Bone marrow (tissue), 2 donors: Measurements from ENCODE around the gene PDE7B.

ENCODE experiments used
- DNase-seq, 2 donors: peaks; one replicate each; lab custom pipeline; 2025; lab: John Stamatoyannopoulos, UW

Gene PDE7B

DNA sequence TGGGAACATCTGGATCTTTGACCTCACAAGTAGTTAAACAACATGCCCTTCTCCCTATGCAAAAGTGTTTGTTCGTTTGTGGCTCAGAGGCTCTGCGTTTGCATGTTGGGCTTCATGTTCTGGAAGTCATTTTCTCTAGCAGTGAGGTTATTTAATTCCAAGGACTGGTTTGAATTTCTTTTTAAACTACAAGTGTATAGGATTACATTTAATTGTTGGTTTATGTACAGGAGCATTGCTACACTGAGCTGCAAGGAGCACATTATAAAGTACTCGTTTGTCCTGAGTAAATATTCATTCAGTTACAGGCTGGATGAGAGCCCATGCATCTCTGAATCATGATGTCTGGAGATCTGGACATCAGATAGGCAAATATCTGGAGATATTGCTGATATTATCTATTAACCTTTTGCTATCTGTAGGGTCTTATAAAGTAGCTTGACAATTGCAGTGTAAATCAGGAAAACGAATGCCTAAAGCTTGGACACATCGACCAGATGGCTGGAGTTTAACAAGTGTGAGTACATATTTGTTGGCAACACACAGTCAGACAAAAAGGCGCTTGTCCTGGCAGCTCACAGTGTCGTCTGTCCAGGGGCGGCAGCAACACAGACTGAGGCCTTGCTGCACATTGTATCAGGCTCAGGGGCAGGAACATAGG is 84.6 kb downstream of the PDE7B start:
- no peak for DNase-seq

DNA sequence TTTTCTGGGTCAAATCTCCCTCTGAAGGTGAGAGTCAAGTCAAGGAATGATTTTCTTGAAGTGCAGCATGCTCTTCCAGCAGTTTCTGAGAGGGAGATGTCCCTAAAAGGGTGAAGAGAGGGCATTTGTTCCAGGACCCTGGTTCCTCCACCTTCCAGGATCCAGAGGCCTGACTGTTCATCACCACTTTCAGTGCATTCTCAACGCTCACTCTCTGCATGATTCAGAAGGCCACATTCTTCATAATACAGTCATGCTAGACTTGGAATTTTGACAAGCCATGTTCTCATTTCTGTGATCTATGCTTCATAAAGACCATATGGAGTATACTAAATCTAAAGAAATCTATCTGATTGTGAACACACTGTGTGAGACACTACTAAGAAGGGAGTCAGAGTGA is 85.1 kb downstream of the PDE7B start:
- DNase-seq = no peak

DNA sequence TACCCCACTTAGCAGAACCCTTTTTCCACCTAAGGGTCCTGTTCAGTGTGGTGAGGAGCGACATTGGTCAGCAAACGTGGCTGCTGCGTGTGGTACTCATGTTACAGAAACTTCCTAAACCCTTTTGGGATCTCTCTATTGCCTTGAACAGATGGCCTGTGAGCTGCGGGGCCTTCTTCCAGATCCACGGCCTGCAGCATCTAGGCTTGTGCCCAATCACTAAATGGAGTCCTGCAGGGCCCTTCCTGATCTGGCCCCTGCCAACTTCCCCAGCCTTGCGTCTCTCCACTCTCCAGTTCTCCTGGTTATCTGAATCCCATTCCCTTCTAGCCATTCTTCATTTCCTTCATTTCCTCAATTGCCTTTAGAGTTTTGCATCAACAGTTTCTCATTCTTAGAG is 85.6 kb downstream of the PDE7B start:
- DNase-seq = no peak

DNA sequence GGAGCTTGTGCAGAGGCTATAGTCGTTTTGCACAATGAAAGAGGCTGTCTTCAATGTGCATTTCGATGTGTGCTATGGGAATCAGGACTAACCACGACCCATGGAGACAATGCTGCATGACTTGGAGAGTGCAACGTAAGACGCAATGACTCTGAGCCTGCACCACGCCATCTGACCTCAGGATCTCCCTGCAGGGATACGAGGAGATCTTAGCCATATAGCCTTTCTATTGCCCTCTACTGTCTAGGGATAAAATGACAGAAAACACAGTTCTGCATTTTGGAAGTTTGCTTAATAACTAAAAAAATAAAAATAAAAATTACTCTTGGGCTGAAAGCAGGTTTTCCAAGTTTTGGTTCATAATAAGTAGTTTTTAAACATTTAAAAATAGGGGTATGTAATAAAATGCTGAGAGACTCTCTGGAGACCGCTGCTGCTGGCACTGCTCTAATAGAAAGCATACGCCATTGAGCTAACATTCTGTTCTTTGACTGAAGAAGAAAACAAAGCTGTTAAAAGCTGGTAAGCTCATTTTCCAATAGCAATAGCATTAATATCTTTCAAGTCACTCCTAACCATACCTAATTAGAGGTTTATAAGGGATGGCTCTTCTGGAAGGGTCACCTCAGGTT is 87.2 kb downstream of the PDE7B start:
- no peak for DNase-seq

DNA sequence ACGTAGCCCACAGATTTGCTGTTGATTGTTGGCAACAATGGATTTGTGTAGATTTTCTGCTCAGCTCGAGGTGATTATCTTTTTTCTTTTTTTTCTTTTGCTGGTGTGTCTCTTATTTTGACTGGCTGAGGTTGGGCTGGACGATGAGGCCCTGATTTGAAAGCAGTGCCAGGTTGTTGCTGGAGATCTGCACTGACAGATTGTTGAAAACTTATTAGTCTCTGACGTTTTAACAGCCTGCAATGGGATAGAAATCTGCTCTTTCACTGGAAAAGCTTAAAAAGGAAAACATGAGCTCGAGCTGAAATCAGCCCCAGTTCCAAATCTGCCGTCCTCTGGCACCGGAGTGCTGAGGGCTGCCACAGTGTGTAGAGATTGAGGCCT is 87.7 kb downstream of the PDE7B start:
- DNase-seq = no peak

DNA sequence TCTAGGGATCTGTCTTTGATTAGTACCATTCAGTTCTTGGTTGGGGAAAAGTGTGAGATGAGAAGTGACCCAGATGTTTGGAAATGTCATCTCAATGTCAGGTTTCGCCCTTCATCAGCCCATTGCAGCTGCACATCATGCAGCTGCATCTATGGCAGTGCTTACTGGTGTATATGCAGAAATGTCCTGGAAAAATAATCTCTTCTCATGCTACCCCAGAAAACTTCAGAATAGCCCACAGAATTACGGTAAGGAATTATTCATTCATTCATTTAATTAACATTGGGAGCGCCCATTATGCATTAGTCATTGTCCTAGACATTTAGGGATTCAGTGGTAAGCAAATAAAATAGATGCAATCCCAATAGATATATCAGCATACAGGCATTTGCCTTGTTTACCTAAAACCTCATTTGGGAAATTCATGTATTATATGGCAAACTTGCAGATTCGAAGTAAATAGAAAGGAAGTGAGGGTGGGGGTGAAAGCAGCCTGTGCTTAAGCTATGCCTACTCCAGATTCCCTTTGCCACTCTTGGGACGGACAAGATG is 89.2 kb downstream of the PDE7B start:
- no peak for DNase-seq

DNA sequence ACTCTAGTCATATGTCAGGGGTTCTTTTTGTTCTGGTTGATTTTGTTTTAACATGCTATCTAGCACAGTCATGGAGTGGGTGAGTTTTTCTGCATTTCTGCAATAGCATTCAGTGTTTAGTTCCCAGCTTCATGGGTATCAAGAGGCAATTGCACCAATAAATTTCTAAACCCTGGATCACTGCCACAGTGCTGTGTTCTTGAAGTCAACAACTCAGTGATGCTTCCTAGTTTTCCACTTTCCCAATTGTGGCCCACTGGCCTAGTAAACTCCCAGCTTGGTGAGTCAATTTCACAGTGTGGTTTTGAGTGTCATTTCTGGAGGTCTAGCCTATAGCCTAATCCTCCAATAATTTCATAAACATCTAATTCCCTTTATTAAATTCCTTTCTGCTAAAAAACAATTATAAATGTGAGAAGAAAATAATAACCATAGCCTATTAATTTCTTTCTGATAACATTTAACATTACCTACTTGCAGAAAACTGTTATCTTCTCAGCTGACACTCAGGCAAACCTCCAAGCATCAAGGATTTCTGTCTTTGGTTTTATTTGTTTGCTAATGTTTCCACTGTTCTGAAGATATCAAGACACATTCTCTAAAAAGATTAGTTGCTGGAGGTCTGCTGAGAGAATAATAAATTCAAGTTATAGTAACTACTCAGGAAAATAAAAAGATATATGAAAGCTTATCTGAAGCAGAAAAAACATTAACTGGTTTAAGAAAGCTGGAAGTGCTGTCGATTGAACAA is 89.9 kb downstream of the PDE7B start:
- no peak for DNase-seq

DNA sequence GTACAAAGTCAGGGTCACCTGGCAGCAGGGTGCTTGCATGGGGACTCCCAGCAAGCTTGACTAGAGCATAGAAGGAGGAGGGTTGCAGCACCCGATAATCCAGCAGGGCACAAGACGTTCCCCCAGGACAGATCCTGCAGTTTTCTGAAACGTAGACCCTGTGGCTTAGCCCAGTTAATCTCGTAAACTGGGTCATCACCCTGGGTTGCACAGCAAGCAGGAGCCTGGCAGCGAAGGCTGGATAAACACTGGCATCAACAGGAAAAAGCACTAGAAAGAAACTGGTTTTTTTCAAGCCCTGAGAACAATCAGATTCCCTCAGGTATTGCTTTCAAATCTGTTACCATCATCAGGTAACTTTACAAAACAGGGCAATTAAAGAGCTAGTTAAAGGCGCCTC is 92.6 kb downstream of the PDE7B start:
- no peak for DNase-seq

DNA sequence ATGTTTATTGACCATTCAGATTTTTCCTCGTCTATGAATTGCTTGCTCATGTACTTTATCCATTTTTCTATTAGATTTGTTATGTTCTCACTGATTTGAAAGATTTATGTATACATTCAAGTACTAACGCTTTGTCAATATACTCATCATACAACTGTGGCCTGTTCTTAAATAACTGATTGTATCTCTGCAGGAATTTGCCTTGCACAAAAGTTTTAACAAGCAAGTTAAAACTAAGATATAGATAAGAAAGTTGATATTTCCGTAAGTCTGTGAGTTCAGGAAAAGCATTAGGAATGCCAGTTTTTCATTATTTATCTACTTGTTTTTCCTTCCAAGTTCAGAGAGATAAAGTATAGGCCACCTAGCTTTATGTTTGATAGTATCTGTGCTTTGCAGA is 95.2 kb downstream of the PDE7B start:
- DNase-seq = no peak

DNA sequence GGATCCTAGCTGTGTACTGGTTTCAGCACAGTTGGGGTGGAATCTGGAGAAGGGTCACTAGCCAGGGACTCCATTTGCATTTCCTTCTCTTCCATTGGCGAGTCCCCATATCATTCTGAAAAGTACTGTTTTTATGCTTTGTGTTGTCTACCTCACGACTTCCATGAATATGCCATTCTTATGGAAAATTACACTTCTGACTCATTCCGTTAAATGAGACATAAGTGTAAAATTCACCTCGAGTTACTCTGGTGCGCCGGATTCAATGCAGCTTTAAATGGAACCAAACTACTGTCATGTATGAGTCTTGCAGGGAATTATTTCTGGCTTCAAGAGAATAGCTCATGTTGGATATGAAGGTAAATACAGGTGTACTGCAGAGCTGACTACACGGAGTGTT is 99.2 kb downstream of the PDE7B start:
- no peak for DNase-seq

DNA sequence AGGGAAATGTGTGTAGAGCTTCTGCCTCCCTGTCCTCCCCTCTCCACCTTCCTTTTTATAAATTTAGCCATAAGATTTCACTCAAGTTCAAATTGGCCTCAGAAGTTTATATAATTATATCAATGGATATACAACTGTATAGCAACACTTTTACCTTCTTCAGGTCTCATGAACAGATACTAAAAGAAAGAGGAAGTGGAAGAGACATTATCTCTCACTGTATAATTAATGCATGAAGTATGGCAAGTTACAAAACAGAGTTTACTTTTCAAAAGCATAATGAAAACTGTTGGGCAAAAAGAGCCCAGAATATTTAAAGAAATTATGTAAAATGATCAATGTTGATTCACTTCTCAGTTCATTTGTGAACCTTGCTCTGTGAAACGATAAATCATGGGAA is 99.7 kb downstream of the PDE7B start:
- DNase-seq = no peak

DNA sequence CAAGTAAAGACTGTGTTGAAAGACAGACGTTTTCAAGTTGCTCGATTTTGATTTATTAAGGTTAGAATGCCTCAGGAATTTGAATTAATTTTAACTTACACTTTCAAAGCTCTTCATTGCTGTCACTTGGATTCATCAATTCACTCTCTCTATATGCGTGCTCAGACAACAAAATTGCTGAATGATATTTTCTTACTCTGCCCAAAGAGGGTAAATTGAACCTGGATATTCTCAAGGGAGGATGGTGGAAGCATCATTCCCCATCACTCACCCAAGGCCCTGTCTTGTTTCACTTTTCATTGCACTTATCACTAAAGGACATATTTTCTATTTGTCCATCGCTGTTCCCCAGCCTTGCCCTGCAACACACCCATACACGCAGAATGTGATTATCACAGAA is 102.3 kb downstream of the PDE7B start:
- DNase-seq = no peak

DNA sequence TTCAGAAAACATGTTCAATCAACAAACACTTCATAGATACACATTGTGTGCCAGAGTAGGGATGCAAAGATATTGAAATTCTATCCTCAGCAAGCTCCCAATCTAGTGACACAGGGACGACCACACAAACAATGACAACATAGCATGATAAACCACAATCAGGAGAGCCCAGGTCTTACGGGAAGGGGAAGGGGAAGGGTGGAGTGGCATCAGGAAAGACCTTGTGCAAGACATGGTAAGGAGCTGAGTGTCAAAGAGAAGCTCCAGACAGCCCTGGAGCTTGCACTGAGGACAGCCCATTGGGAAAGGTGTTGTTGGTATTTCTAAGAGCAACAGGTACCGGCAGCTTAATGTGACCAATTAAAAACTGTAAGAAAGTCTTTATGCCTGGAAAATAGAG is 103.6 kb downstream of the PDE7B start:
- no peak for DNase-seq

DNA sequence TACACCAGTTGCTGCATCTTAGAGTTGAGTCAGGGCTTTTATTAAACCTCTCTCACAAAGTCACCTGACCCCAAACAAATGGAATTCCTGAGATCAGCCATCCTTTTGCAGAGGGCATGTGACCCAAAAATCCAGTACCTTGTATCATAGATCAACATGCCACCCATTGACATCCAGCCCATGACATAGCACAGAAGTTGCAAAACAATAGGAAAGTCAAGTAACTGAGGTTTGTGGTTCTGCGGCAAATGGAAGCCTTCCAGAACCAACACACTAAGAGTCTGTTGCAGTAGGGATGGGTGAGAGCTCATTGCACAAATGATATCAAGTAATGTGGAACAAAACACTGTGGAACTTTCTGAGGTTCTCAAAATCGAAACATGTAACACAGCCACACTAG is 111.2 kb downstream of the PDE7B start:
- no peak for DNase-seq

DNA sequence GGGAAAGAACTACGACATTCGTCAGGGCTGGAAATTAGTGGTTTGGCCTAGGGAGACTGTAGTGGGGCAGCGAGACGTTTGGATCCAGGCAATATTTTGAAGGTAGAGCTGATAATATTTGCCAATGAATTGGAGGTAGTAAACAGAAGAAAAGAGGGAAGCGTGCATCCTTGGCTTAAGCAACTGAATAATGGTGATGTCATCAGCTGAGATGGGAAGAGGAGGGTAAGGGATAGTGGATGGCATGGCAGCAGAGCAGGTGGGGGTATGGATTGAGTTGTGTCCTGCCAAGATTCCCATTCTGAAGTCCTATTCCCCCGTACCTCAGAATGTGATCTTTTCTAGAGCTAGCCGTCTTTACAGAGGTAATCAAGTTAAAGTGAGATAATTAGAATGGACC is 119.2 kb downstream of the PDE7B start:
- no peak for DNase-seq

DNA sequence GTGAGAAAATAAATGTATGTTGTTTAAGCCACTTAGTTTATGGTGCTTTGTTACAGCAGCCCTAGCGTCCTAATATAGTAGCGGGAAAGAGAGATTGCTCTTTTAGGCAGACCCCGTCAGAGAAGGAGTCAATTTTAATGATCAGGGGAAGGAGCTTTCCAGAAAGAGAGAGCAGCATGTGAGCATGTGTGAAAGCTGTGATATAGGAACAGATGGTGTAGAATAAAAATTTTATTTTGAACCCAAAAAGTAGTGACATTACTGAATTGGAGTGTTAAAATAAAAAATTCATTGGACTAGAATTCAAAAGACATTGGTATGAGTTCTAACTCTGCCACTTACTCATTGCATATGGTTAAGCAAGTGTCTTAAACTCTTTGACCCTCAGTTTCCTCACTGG is 119.8 kb downstream of the PDE7B start:
- DNase-seq = no peak

DNA sequence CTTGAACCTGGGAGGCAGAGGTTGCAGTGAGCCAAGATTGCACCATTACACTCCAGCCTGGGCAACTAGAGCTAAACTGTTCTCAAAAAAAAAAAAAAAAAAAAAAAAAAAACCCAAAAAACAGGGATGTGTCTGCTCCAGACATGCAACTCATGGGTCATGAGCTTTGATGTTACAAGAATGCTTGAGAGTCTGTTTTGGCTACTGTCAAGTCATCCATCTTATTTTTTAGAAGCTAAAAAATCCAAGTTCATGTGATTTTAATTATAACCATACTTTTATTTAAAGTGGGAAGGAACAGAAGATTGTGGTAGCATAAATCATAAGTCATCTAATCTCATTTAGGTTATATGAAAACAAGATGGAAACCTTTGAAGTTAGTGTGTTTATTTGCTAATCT is 120.6 kb downstream of the PDE7B start:
- DNase-seq = no peak

DNA sequence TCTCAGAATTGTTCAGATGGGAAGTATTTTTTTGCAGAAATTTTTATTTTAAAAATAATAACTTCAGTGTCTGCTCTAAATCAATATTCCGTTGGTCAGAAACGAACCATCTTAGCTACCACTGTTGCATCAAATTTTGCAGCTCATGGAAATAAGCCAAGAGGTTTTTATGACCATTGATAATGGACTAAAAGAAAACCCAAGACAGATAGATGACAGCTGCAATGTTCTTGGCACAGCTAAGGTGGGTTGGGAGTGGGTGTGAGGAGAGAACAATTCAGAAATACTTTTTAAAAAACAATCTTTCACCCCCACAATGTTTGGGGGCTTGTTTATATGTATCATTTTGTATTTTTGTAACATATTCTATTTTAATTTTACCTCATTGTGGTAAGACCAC is 121.1 kb downstream of the PDE7B start:
- no peak for DNase-seq

DNA sequence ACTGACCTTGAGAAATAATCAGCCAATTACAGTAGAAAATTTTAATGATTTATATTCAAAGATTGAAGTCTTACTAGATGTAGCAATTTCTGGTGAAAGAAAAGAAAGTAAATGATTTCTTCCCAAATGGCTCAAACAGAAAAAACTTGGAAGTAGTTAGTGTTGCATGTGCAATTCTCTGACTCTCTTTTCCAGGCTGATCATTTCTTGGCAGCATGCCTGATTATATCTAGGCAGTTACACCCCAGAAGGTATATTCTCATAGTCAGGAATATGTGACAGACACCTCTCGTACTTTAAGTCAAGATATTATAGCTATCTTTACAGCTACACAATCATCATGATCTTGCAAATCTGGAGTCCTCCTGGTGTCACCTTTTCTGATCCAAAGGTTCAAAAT is 122.9 kb downstream of the PDE7B start:
- DNase-seq = no peak

DNA sequence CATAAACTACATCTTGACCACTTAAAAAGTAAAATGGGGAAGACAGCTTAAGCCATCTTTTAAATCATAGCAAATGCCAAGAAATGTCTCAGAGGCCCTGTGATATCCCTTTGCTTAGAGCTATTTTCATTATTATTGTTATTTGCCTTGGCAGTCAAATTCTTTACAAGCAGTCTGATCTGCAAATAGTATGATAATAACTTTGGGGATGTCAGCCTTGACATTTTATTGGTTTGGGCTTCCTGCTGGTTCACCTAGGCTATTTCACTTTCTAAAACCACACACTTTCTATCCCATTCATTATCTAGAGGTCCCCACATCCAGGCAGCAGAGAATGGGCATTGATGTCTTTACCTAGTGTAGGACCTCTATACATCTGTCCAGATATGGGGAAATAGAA is 125.1 kb downstream of the PDE7B start:
- DNase-seq = no peak

DNA sequence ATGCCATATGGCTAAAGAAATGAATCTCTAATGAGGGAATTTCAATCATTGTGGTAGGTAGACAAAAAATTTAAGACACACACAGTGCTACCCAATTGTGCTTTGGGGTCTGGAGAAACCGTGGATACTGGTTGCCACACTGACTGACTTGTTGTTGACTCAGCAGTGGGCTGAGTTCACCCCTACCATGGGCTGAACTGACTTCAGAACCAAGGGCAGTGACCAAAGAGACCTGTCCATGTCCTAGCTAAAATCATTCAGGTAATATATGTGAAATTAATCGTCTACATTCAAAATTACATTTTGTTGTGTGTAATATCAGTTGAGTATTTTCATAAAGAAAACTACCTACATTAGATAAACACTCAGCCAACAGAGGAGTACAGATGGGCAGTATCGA is 131.6 kb downstream of the PDE7B start:
- no peak for DNase-seq

DNA sequence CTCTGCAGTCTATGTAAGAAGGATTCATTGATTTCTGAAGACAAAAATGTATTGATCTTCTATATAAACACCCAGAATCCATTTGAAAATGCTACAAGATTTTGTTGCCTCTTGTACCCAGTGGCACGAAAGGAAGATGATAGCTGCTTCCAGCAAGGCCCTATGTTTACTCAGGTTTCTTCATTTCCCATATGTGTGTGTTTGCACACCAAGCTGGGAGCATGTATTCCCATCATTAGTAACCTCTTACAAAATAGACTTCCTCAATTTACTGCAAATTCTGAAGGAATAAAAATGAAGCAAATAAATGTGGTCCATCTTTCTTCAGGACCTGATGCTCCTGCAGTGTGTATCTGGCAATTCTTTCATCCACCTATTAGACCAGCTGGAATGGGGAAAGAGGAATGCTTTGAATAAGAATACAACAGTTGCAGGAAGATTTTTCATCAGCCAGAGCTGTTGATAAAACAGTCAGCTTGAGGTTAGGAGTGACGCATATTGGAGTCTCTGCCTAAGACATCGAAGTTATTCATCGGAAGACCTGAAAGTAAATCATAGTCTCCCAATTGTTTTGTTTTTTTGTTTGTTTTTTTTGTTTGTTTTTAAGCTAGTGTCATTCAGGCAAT is 132.3 kb downstream of the PDE7B start:
- DNase-seq = no peak

DNA sequence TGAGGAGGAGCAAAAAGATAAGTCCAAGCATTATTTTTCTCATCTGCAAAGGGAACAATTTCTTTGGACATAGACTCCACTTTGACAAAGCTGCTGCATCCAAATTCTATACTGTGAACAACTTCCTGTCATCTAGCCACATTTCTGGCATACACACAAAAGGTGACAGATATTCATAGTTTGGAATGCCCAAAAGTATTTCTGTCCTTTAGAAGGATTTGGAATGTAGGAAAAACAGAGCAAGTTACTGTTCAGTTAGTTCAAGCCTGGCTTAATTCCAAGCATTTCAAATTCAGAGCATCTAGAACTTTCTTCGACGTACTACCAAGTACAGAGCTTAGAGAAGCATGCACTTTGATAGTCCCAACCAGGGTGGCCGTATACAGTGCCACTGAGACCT is 134.0 kb downstream of the PDE7B start:
- no peak for DNase-seq
